Esophagus squamous epithelium (tissue), 5 donors: ENCODE data around the gene BAHCC1. TPM values are rescaled to one million over a fixed set of nuclear protein-coding genes. Genes with fewer than 3 reads are reported as not detected.
"Not testable (repeated sequence)": the region's sequence is repeated elsewhere in the genome, so short reads cannot be mapped to it uniquely, and the experiment has no call there.

ENCODE experiments used
- DNase-seq: peaks from one replicate; lab custom pipeline; 2025; lab: John Stamatoyannopoulos, UW
- H3K27ac ChIP-seq, 4 donors: fragments of 200-600 bp; sonication (generic); one replicate each; pipeline ENCODE4 v1.5.1; 2016 to 2019; ENCODE audit warnings: mild to moderate bottlenecking in 1 of 4
- H3K27me3 ChIP-seq, 4 donors: fragments of 200-600 bp; sonication (generic); 1 replicate in 3 of 4; 2 replicates in 1 of 4; pipeline versions ENCODE4 v1.5.1 to v1.6.0; 2017 to 2021; ENCODE audit warnings: antibody characterized with exemption in 1 of 4
- H3K36me3 ChIP-seq, 3 donors: fragments of 200-600 bp; sonication (generic); one replicate each; pipeline ENCODE4 v1.5.1; 2016 to 2019
- H3K4me1 ChIP-seq, 3 donors: fragments of 200-600 bp; sonication (generic); one replicate each; pipeline ENCODE4 v1.5.1; 2017 to 2019
- H3K4me3 ChIP-seq, 4 donors: fragments of 200-600 bp; sonication (generic); 1 replicate in 3 of 4; 2 replicates in 1 of 4; pipeline ENCODE4 v1.5.1; 2016 to 2019; ENCODE audit warnings: mild to moderate bottlenecking in 2 of 4, moderate library complexity in 1 of 4
- H3K9me3 ChIP-seq, 3 donors: fragments of 200-600 bp; sonication (generic); one replicate each; pipeline ENCODE4 v1.5.1; 2016 to 2019
- CTCF ChIP-seq, 6 experiments: fragments of 450-650 bp in 4 of 6; fragments of 200-600 bp in 2 of 6; sonication (generic) in 2 of 6; IDR thresholded peaks; one replicate each; pipeline ENCODE4 v1.5.1; 2016 to 2019; ENCODE audit warnings: antibody characterized with exemption in 6 of 6, mild to moderate bottlenecking in 4 of 6, moderate library complexity in 4 of 6
- POLR2A ChIP-seq, 4 donors: fragments of 450-650 bp; IDR thresholded peaks; one replicate each; pipeline ENCODE4 v1.6.1; 2017; ENCODE audit warnings: antibody characterized with exemption in 4 of 4, mild to moderate bottlenecking in 4 of 4, moderate library complexity in 3 of 4
- WGBS, 2 donors: methylation state at CpG; one replicate each; pipeline ENCODE4 v1.1.5; 2018; 5-methylcytosine and 5-hydroxymethylcytosine counted together
- intact Hi-C: fragments of 100-400 bp; cut with DNase I; formaldehyde crosslinking; loops from one replicate; pipeline ENCODE4 v1.15.0; 2022
- total RNA-seq, 4 donors: library from RNA; depleted of rRNA; stranded (reverse); fragments of >200 nt; gene quantifications; one replicate each; pipeline ENCODE4 v1.1.0, GENCODE V29; 2016
- donor health status: DM: yes; HTN: yes; CAD: no.

Gene BAHCC1
- total RNA-seq, 4 donors from 2014 or later, result 3.8 to 10.6 (median 5.4) TPM

GRCh38 chr17:81423698-81424071 lies 28.4 kb downstream of the BAHCC1 start:
- no peak for TF ChIP-seq POLR2A (IDR thresholded peaks at IDR 0.05)
- no peak for TF ChIP-seq CTCF (IDR thresholded peaks at IDR 0.05)
- Histone ChIP-seq H3K27ac (peak overlapping the region; percentile 73 to 96 (median 90)), H3K9me3 (no peaks in the 10 kb centered on the region), H3K4me1 (peaks cover 63 to 78% (median 75%) of the 10 kb centered on the region in 3 donors), H3K4me3 (peak overlapping the region in 1 of 4 donors; percentile 45), H3K27me3 (peaks cover 0 to 18% (median 0%) of the 10 kb centered on the region in 4 donors), H3K36me3 (no peaks in the 10 kb centered on the region)
- WGBS, 2 donors, result 44% methylated on average over 3 of the region's 16 CpGs; no CpG with 5 or more reads in 1 of the 2 donors
- DNase-seq, result no peak
- intact Hi-C loops, result no loop called here

- Histone ChIP-seq H3K27me3 (peaks cover 0 to 24% (median 0%) of the 10 kb centered on the region in 4 donors), H3K27ac (peak overlapping the region in 2 of 4 donors; percentile 91 to 96), H3K4me1 (peaks cover 63 to 78% (median 75%) of the 10 kb centered on the region in 3 donors), H3K36me3 (no peaks in the 10 kb centered on the region), H3K9me3 (no peaks in the 10 kb centered on the region), H3K4me3 (no peak overlapping the region)
- no peak for DNase-seq
- no peak for TF ChIP-seq CTCF (IDR thresholded peaks at IDR 0.05)
- no peak for TF ChIP-seq POLR2A (IDR thresholded peaks at IDR 0.05)
- intact Hi-C loops, result no loop called here
- WGBS, 2 donors, result 86 to 100% methylated on average over 1 to 2 of the region's 5 CpGs
Observed at GRCh38 chr17:81424151-81425017, 29.1 kb downstream of the BAHCC1 start.

- H3K36me3 ChIP-seq, DNase-seq, H3K27ac ChIP-seq, H3K4me3 ChIP-seq, intact Hi-C loops, H3K9me3 ChIP-seq: not testable (repeated sequence)
- Histone ChIP-seq H3K4me1 (peaks cover 65 to 78% (median 75%) of the 10 kb centered on the region in 3 donors), H3K27me3 (peaks cover 0 to 30% (median 0%) of the 10 kb centered on the region in 4 donors)
Observed at GRCh38 chr17:81425041-81425440, 29.8 kb downstream of the BAHCC1 start.

GRCh38 chr17:81425716-81426392 lies 30.6 kb downstream of the BAHCC1 start:
- intact Hi-C loops, DNase-seq, H3K9me3 ChIP-seq, H3K27ac ChIP-seq, H3K36me3 ChIP-seq, H3K4me3 ChIP-seq: not testable (repeated sequence)
- WGBS, 2 donors, result 66 to 80% methylated on average over 4 of the region's 4 CpGs
- H3K27me3 ChIP-seq, result peaks cover 0 to 38% (median 0%) of the 10 kb centered on the region in 4 donors
- H3K4me1 ChIP-seq, result peaks cover 62 to 78% (median 70%) of the 10 kb centered on the region in 3 donors

GRCh38 chr17:81426393-81427172 lies 31.3 kb downstream of the BAHCC1 start:
- Histone ChIP-seq H3K27ac (no peak overlapping the region), H3K36me3 (no peaks in the 10 kb centered on the region), H3K4me1 (peaks cover 55 to 74% (median 62%) of the 10 kb centered on the region in 3 donors), H3K4me3 (no peak overlapping the region), H3K27me3 (peaks cover 0 to 45% (median 0%) of the 10 kb centered on the region in 4 donors), H3K9me3 (no peaks in the 10 kb centered on the region)
- DNase-seq, result no peak
- TF ChIP-seq CTCF (IDR thresholded peaks at IDR 0.05) (no peak), POLR2A (IDR thresholded peaks at IDR 0.05) (no peak)
- intact Hi-C loops, result no loop called here
- WGBS, 2 donors, result 71 to 73% methylated on average over 3 to 4 of the region's 22 CpGs
